PFSK-1 (cell line): Measurements from ENCODE around the gene ELMO1.

Experiments used
- FOXP2 ChIP-seq: optimal IDR thresholded peaks from 2 replicates; pipeline ENCODE3; 2011; ENCODE audit warnings: borderline replicate concordance, control low read depth, inconsistent platforms; ENCODE audit not compliant: insufficient read depth; ENCODE audit errors: extremely low read length, extremely low read depth
- POLR2AphosphoS5 ChIP-seq: IDR thresholded peaks from 2 replicates; pipeline ENCODE4 v1.6.1; 2012; ENCODE audit warnings: low read depth, mild to moderate bottlenecking, control low read depth, low read length, moderate library complexity
- SIN3A ChIP-seq: IDR thresholded peaks from 2 replicates; pipeline ENCODE4 v1.6.1; 2012; ENCODE audit warnings: mild to moderate bottlenecking, low read length, moderate library complexity, borderline replicate concordance; ENCODE audit not compliant: insufficient read depth
- TAF1 ChIP-seq: IDR thresholded peaks from 2 replicates; pipeline ENCODE4 v1.6.1; 2012; ENCODE audit warnings: low read length, control low read depth, borderline replicate concordance; ENCODE audit not compliant: insufficient read depth
- TF ChIP-seq, protein P1 (sequence below), 2 experiments: IDR thresholded peaks; 2 replicates each; pipeline versions ENCODE4 v1.6.1 to v1.8.0; 2011 to 2012; ENCODE audit warnings: low read depth in 2 of 2, low read length in 2 of 2, control low read depth in 1 of 2, inconsistent platforms in 1 of 2, mild to moderate bottlenecking in 1 of 2, moderate library complexity in 1 of 2; ENCODE audit not compliant: insufficient read depth in 1 of 2

Gene ELMO1

DNA sequence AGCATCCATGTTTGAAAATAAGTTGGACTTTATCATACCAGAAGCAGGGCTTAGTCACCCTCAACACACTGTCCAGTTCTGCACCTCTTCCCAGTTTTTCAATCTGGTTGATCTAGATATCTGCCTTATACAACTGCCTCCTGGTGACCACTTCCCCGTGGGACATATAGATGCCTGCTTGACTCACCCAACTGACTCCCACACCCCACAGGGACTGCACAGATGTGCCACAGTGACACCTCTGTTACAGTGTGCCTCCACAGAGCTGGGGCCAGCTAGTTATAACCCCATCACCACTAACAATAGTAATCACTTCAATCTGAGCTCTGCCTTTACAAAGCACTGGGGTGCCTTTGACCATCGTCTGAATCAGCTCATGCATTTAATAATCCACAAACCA lies 641.8 kb downstream of the ELMO1 start:
- TF ChIP-seq FOXP2 (no peak), TAF1 (no peak), SIN3A (no peak), POLR2AphosphoS5 (no peak)
- TF ChIP-seq, protein P1, sequence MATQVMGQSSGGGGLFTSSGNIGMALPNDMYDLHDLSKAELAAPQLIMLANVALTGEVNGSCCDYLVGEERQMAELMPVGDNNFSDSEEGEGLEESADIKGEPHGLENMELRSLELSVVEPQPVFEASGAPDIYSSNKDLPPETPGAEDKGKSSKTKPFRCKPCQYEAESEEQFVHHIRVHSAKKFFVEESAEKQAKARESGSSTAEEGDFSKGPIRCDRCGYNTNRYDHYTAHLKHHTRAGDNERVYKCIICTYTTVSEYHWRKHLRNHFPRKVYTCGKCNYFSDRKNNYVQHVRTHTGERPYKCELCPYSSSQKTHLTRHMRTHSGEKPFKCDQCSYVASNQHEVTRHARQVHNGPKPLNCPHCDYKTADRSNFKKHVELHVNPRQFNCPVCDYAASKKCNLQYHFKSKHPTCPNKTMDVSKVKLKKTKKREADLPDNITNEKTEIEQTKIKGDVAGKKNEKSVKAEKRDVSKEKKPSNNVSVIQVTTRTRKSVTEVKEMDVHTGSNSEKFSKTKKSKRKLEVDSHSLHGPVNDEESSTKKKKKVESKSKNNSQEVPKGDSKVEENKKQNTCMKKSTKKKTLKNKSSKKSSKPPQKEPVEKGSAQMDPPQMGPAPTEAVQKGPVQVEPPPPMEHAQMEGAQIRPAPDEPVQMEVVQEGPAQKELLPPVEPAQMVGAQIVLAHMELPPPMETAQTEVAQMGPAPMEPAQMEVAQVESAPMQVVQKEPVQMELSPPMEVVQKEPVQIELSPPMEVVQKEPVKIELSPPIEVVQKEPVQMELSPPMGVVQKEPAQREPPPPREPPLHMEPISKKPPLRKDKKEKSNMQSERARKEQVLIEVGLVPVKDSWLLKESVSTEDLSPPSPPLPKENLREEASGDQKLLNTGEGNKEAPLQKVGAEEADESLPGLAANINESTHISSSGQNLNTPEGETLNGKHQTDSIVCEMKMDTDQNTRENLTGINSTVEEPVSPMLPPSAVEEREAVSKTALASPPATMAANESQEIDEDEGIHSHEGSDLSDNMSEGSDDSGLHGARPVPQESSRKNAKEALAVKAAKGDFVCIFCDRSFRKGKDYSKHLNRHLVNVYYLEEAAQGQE (IDR thresholded peaks at IDR 0.05; ENCODE audit: insufficient read depth in 1 of 2, low read depth in 2 of 2, low read length in 2 of 2): no peak
